Osteocyte (in vitro differentiated cells): ENCODE results near the gene IRF7. TPM values are rescaled to one million over a fixed set of nuclear protein-coding genes. Genes with fewer than 3 reads are reported as not detected.

Experiments used
- DNase-seq: peaks from one replicate; pipeline ENCODE4 v3.0.0; 2021; ENCODE audit warnings: mixed read lengths; ENCODE audit not compliant: unreplicated experiment; ENCODE audit errors: extremely low spot score
- H3K27ac Mint-ChIP-seq: one replicate; pipeline ENCODE4 v1.8.0; 2021; ENCODE audit warnings: mild to moderate bottlenecking, mixed read lengths; ENCODE audit not compliant: unreplicated experiment
- H3K27me3 Mint-ChIP-seq: one replicate; pipeline ENCODE4 v1.8.0; 2021; ENCODE audit warnings: mixed read lengths; ENCODE audit not compliant: unreplicated experiment
- H3K36me3 Mint-ChIP-seq: one replicate; pipeline ENCODE4 v1.8.0; 2021; ENCODE audit warnings: mixed read lengths; ENCODE audit not compliant: unreplicated experiment
- H3K4me1 Mint-ChIP-seq: one replicate; pipeline ENCODE4 v1.8.0; 2021; ENCODE audit warnings: mixed read lengths; ENCODE audit not compliant: unreplicated experiment
- H3K4me3 Mint-ChIP-seq: one replicate; pipeline ENCODE4 v1.8.0; 2021; ENCODE audit warnings: mild to moderate bottlenecking, moderate library complexity, mixed read lengths; ENCODE audit not compliant: unreplicated experiment
- H3K9me3 Mint-ChIP-seq: one replicate; pipeline ENCODE4 v1.8.0; 2021; ENCODE audit warnings: mixed read lengths; ENCODE audit not compliant: unreplicated experiment
- CTCF ChIP-seq: fragments of 200-600 bp; sonication (generic); IDR thresholded peaks from 2 replicates; pipeline ENCODE4 v1.5.0; 2021; ENCODE audit warnings: antibody characterized with exemption, mild to moderate bottlenecking, moderate library complexity
- microRNA-seq: library from miRNA; unstranded; fragments of <30 nt; microRNA quantifications from one replicate; pipeline ENCODE4 v1.1.0, GENCODE V29; 2020; ENCODE audit not compliant: unreplicated experiment
- total RNA-seq: library from RNA; stranded (reverse); gene quantifications from 2 replicates; pipeline ENCODE4 v1.2.1, GENCODE V29; 2021

IRF7 gene
- total RNA-seq, 1 donor from 2014 or later = 15.4 TPM

- Mint-ChIP-seq H3K4me3 (no peak overlapping the region), H3K27ac (no peak overlapping the region), H3K36me3 (peaks cover 1% of the 10 kb centered on the region), H3K9me3 (no peaks in the 10 kb centered on the region), H3K27me3 (no peaks in the 10 kb centered on the region), H3K4me1 (peaks cover 20% of the 10 kb centered on the region)
- no peak for TF ChIP-seq CTCF
- no peak for DNase-seq
Observed at GRCh38 chr11:563066-563811, 52.5 kb downstream of the IRF7 start.

Small RNA genes lying within 50 kb of the gene (microRNA-seq; reads per million reads assigned to microRNA genes)
- 246 reads per million, percentile 63 among the genes with 10 or more reads in this experiment for gene MIR210

Other genes with a start within 250 kb of the IRF7 start
- gene B4GALNT4, start 246.5 kb downstream of the IRF7 start, total RNA-seq = 61.0 and 63.3 TPM in 2 replicates
- 0.40 and 0.50 TPM in 2 replicates for gene PKP3, start 221.7 kb downstream of the IRF7 start, total RNA-seq
- 27.0 and 28.0 TPM in 2 replicates for gene SIGIRR, start 201.0 kb downstream of the IRF7 start, total RNA-seq
- not detected in 2 replicates for gene ANO9, start 173.9 kb downstream of the IRF7 start, total RNA-seq
- gene PTDSS2, start 165.7 kb downstream of the IRF7 start, total RNA-seq = 55.3 and 56.1 TPM in 2 replicates
- 151 and 160 TPM in 2 replicates for gene RNH1, start 108.7 kb downstream of the IRF7 start, total RNA-seq
- 68.3 and 69.4 TPM in 2 replicates for gene HRAS, start 80.4 kb downstream of the IRF7 start, total RNA-seq
- gene LRRC56, start 78.4 kb downstream of the IRF7 start, total RNA-seq = 3.2 and 3.7 TPM in 2 replicates
- 6.0 and 6.4 TPM in 2 replicates for gene LMNTD2, start 55.2 kb downstream of the IRF7 start, total RNA-seq
- gene RASSF7, start 55.0 kb downstream of the IRF7 start, total RNA-seq = 8.0 and 9.3 TPM in 2 replicates
- 31.5 TPM in 2 replicates for gene PHRF1, start 39.5 kb downstream of the IRF7 start, total RNA-seq
- gene CDHR5, start 9.0 kb upstream of the IRF7 start, total RNA-seq = not detected in 2 replicates
- gene SCT, start 11.2 kb upstream of the IRF7 start, total RNA-seq = not detected in 2 replicates
- 1.7 and 1.8 TPM in 2 replicates for gene DRD4, start 21.3 kb upstream of the IRF7 start, total RNA-seq
- gene DEAF1, start 79.3 kb upstream of the IRF7 start, total RNA-seq = 113 and 121 TPM in 2 replicates
- gene TMEM80, start 79.9 kb upstream of the IRF7 start, total RNA-seq = 43.9 and 45.2 TPM in 2 replicates
- 32.4 and 39.3 TPM in 2 replicates for gene EPS8L2, start 90.3 kb upstream of the IRF7 start, total RNA-seq
- 156 and 171 TPM in 2 replicates for gene TALDO1, start 131.5 kb upstream of the IRF7 start, total RNA-seq
- gene GATD1, start 161.5 kb upstream of the IRF7 start, total RNA-seq = 79.1 and 84.4 TPM in 2 replicates
- 0.21 and 0.27 TPM in 2 replicates for gene CEND1, start 174.1 kb upstream of the IRF7 start, total RNA-seq
- 18.7 and 19.7 TPM in 2 replicates for gene SLC25A22, start 182.3 kb upstream of the IRF7 start, total RNA-seq
- 13.4 and 15.6 TPM in 2 replicates for gene PIDD1, start 189.3 kb upstream of the IRF7 start, total RNA-seq
- 1,500 and 1,514 TPM in 2 replicates for gene RPLP2, start 194.0 kb upstream of the IRF7 start, total RNA-seq
- gene PNPLA2, start 203.0 kb upstream of the IRF7 start, total RNA-seq = 83.8 and 96.4 TPM in 2 replicates
- 3.9 and 4.2 TPM in 2 replicates for gene CRACR2B, start 212.0 kb upstream of the IRF7 start, total RNA-seq
- 377 and 379 TPM in 2 replicates for gene CD151, start 217.0 kb upstream of the IRF7 start, total RNA-seq
- 170 and 193 TPM in 2 replicates for gene POLR2L, start 226.6 kb upstream of the IRF7 start, total RNA-seq
- 163 and 175 TPM in 2 replicates for gene TSPAN4, start 226.9 kb upstream of the IRF7 start, total RNA-seq